Activated CD4-positive, alpha-beta T cell treated with anti-CD3 and anti-CD28 coated beads, Interleukin-2, Interleukin-4, amounts not matched to agents 100 ng/mL and 50 ng/mL, durations not matched to agents 16 hours and 8 hours (primary cell): ENCODE results near the gene PDE10A.
"Not testable (repeated sequence)": the region's sequence is repeated elsewhere in the genome, so short reads cannot be mapped to it uniquely, and the experiment has no call there.

Experiments
- DNase-seq: peaks from one replicate; pipeline ENCODE4 v3.0.0-alpha.2; 2020; ENCODE audit warnings: low spot score

PDE10A gene

GRCh38 chr6:165551828-165552227 lies 111.2 kb downstream of the PDE10A start:
- no peak for DNase-seq

GRCh38 chr6:165548450-165548849 lies 114.6 kb downstream of the PDE10A start:
- DNase-seq: no peak

GRCh38 chr6:165545806-165546205 lies 117.2 kb downstream of the PDE10A start:
- DNase-seq: no peak

GRCh38 chr6:165543781-165544180 lies 119.3 kb downstream of the PDE10A start:
- DNase-seq: no peak

- DNase-seq: no peak
These were observed 126.1 kb downstream of the PDE10A start for GRCh38 chr6:165536911-165537310.

GRCh38 chr6:165519316-165519715 lies 143.7 kb downstream of the PDE10A start:
- DNase-seq: no peak

- DNase-seq: no peak
These were observed 146.9 kb downstream of the PDE10A start for GRCh38 chr6:165515963-165516624.

- DNase-seq: no peak
These were observed 148.4 kb downstream of the PDE10A start for GRCh38 chr6:165514621-165515020.

- DNase-seq: peak; percentile 27
These were observed 151.2 kb downstream of the PDE10A start for GRCh38 chr6:165511807-165512206.

- no peak for DNase-seq
These were observed 154.6 kb downstream of the PDE10A start for GRCh38 chr6:165508321-165508869.

- no peak for DNase-seq
These were observed 156.4 kb downstream of the PDE10A start for GRCh38 chr6:165506657-165507056.

- not testable (repeated sequence) for DNase-seq
These were observed 162.7 kb downstream of the PDE10A start for GRCh38 chr6:165500214-165500907.

GRCh38 chr6:165497472-165497871 lies 165.6 kb downstream of the PDE10A start:
- DNase-seq: no peak

- no peak for DNase-seq
These were observed 174.3 kb downstream of the PDE10A start for GRCh38 chr6:165488624-165489295.

- DNase-seq: no peak
These were observed 175.1 kb downstream of the PDE10A start for GRCh38 chr6:165487950-165488349.

GRCh38 chr6:165487347-165487746 lies 175.7 kb downstream of the PDE10A start:
- no peak for DNase-seq

GRCh38 chr6:165486183-165487137 lies 176.6 kb downstream of the PDE10A start:
- DNase-seq: no peak

- DNase-seq: no peak
These were observed 178.7 kb downstream of the PDE10A start for GRCh38 chr6:165484178-165484889.

- DNase-seq: no peak
These were observed 181.1 kb downstream of the PDE10A start for GRCh38 chr6:165481921-165482320.

GRCh38 chr6:165480916-165481315 lies 182.1 kb downstream of the PDE10A start:
- no peak for DNase-seq

- no peak for DNase-seq
These were observed 184.5 kb downstream of the PDE10A start for GRCh38 chr6:165478581-165478980.
